HCT116 (cell line): ENCODE data around the gene LGMN. TPM values are rescaled to one million over a fixed set of nuclear protein-coding genes. Genes with fewer than 3 reads are reported as not detected.

Experiments
- ATAC-seq: fragments of 200-7000 bp; cut with Tn5 transposase; 2 replicates; pipeline ENCODE4 v1.9.1; 2020; ENCODE audit warnings: mild to moderate bottlenecking, moderate library complexity
- BruUV-seq: library from RNA; stranded (reverse); fragments of 400-500 nt; replicated peaks from 2 replicates; lab custom pipeline; 2021; lab: Mats Ljungman, UMichigan
- CTCF ChIA-PET: fragments of 300-600 bp; sonication (Branson Sonifier 250); formaldehyde crosslinking; loops from one replicate; lab custom pipeline; 2021; ENCODE audit warnings: antibody characterized with exemption; lab: Charles Lee
- POLR2A ChIA-PET: fragments of 300-600, 350-600 bp; sonication (Branson Sonifier 250); formaldehyde crosslinking; loops from one replicate; lab custom pipeline; 2021; ENCODE audit warnings: antibody characterized with exemption; lab: Charles Lee
- RAD21 ChIA-PET, 2 experiments: fragments of 300-600 bp; sonication (Branson Sonifier 250); formaldehyde crosslinking; loops; one replicate each; lab custom pipeline; 2023; ENCODE audit warnings: low total read pairs in 2 of 2; ENCODE audit not compliant: uncharacterized antibody in 2 of 2, unreplicated experiment in 2 of 2, low non-redundant PET in 1 of 2; lab: Charles Lee
- DNase-seq: peaks from one replicate; pipeline ENCODE4 v3.0.0-alpha.2; 2010; ENCODE audit warnings: low read depth, low spot score
- H2AFZ ChIP-seq: fragments of 200-600 bp; shearing (Covaris generic), sonication (generic); 2 replicates; pipeline ENCODE4 v1.6.1; 2017; ENCODE audit warnings: low read depth, mixed run types, mixed read lengths, antibody characterized with exemption, low read length; ENCODE audit not compliant: poor library complexity, severe bottlenecking
- H3K27ac ChIP-seq: 2 replicates; pipeline ENCODE4 v1.5.1; 2012; ENCODE audit warnings: low read depth, low read length
- H3K27me3 ChIP-seq: fragments of 200-600 bp; sonication (generic); 2 replicates; pipeline ENCODE4 v1.6.1; 2016; ENCODE audit warnings: mixed run types, low read length, mixed read lengths; ENCODE audit not compliant: insufficient read depth
- H3K36me3 ChIP-seq, 2 experiments: fragments of 200-500 bp in 1 of 2; fragments of 200-600 bp in 1 of 2; sonication (Bioruptor generic) in 1 of 2; sonication (generic) in 1 of 2; 2 replicates each; pipeline versions ENCODE4 v1.5.1 to v1.6.1; 2014 to 2016; ENCODE audit warnings: low read length in 2 of 2, inconsistent platforms in 1 of 2, mixed read lengths in 1 of 2, mixed run types in 1 of 2; ENCODE audit not compliant: insufficient read depth in 2 of 2, control insufficient read depth in 1 of 2
- H3K4me1 ChIP-seq, 2 experiments: fragments of 200-600 bp in 1 of 2; sonication (generic) in 1 of 2; 2 replicates each; pipeline versions ENCODE4 v1.5.1 to v1.6.1; 2012 to 2017; ENCODE audit warnings: low read length in 2 of 2, inconsistent platforms in 1 of 2, mild to moderate bottlenecking in 1 of 2, mixed read lengths in 1 of 2, mixed run types in 1 of 2, moderate library complexity in 1 of 2; ENCODE audit not compliant: insufficient read depth in 2 of 2, control insufficient read depth in 1 of 2
- H3K4me2 ChIP-seq: fragments of 200-600 bp; sonication (generic); 2 replicates; pipeline ENCODE4 v1.6.1; 2017; ENCODE audit warnings: mixed run types, low read length, mixed read lengths
- H3K4me3 ChIP-seq, 2 experiments: fragments of 200-600 bp in 1 of 2; sonication (generic) in 1 of 2; replicated peaks in 1 of 2; 2 replicates each; pipeline ENCODE4 v1.5.1; 2011 to 2016; ENCODE audit warnings: low read length in 2 of 2, control low read depth in 1 of 2, low read depth in 1 of 2, mild to moderate bottlenecking in 1 of 2, mixed read lengths in 1 of 2, mixed run types in 1 of 2
- H3K79me2 ChIP-seq: fragments of 200-600 bp; sonication (generic); 2 replicates; pipeline ENCODE4 v1.6.1; 2017; ENCODE audit warnings: mild to moderate bottlenecking, mixed run types, low read length, moderate library complexity, mixed read lengths; ENCODE audit not compliant: insufficient read depth
- H3K9ac ChIP-seq: fragments of 200-600 bp; sonication (generic); 2 replicates; pipeline ENCODE4 v1.6.1; 2016; ENCODE audit warnings: low read length, mixed read lengths
- H3K9me2 ChIP-seq: fragments of 200-600 bp; sonication (generic), shearing (Covaris generic); 2 replicates; pipeline ENCODE4 v1.6.1; 2017; ENCODE audit warnings: mixed run types, mild to moderate bottlenecking, moderate library complexity; ENCODE audit not compliant: insufficient read depth
- H3K9me3 ChIP-seq, 2 experiments: fragments of 200-500 bp in 1 of 2; fragments of 200-600 bp in 1 of 2; sonication (Bioruptor generic) in 1 of 2; sonication (generic) in 1 of 2; 2 replicates each; pipeline ENCODE4 v1.6.1; 2014 to 2017; ENCODE audit warnings: low read length in 2 of 2, mixed read lengths in 2 of 2, inconsistent platforms in 1 of 2, low read depth in 1 of 2, mild to moderate bottlenecking in 1 of 2, mixed run types in 1 of 2, moderate library complexity in 1 of 2; ENCODE audit not compliant: control insufficient read depth in 1 of 2, insufficient read depth in 1 of 2
- H4K20me1 ChIP-seq: fragments of 200-600 bp; sonication (generic), shearing (Covaris generic); 2 replicates; pipeline ENCODE4 v1.6.1; 2017; ENCODE audit warnings: mixed run types, mild to moderate bottlenecking, moderate library complexity; ENCODE audit not compliant: insufficient read depth
- ATF3 ChIP-seq: IDR thresholded peaks from 2 replicates; pipeline ENCODE4 v1.6.1; 2012
- CBX3 ChIP-seq: IDR thresholded peaks from 2 replicates; pipeline ENCODE4 v1.6.1; 2012; ENCODE audit warnings: low read depth
- CEBPB ChIP-seq: IDR thresholded peaks from 2 replicates; pipeline ENCODE4 v1.6.1; 2012; ENCODE audit warnings: low read depth
- ELF1 ChIP-seq: IDR thresholded peaks from 2 replicates; pipeline ENCODE4 v1.6.1; 2012; ENCODE audit warnings: low read depth, borderline replicate concordance
- EZH2 ChIP-seq: fragments of 200-600 bp; sonication (generic); IDR thresholded peaks from 2 replicates; pipeline ENCODE4 v1.6.1; 2017; ENCODE audit warnings: antibody characterized with exemption, mixed run types
- RAD21 ChIP-seq: IDR thresholded peaks from 2 replicates; pipeline ENCODE4 v1.6.1; 2012; ENCODE audit warnings: low read depth, mild to moderate bottlenecking
- REST ChIP-seq: IDR thresholded peaks from 2 replicates; pipeline ENCODE4 v1.6.1; 2012; ENCODE audit warnings: low read depth
- SP1 ChIP-seq: IDR thresholded peaks from 2 replicates; pipeline ENCODE4 v1.6.1; 2012; ENCODE audit warnings: low read depth
- ZBTB33 ChIP-seq: IDR thresholded peaks from 2 replicates; pipeline ENCODE4 v1.6.1; 2011; ENCODE audit warnings: mild to moderate bottlenecking, low read length, moderate library complexity; ENCODE audit not compliant: insufficient replicate concordance; ENCODE audit errors: extremely low read depth
- ZNF274 ChIP-seq: fragments of 200-500 bp; sonication (Bioruptor generic); IDR thresholded peaks from 2 replicates; pipeline ENCODE4 v1.6.1; 2014; ENCODE audit warnings: mild to moderate bottlenecking, low read depth, low read length, inconsistent platforms
- intact Hi-C: fragments of 100-400 bp; cut with micrococcal nuclease; formaldehyde crosslinking; loops from 2 replicates; pipeline ENCODE4 v1.10.0; 2022
- total RNA-seq: library from RNA; stranded (reverse); gene quantifications from one replicate; pipeline ENCODE4 v1.2.1, GENCODE V29; 2021; ENCODE audit not compliant: unreplicated experiment

The LGMN gene
- total RNA-seq, 1 experiment from 2014 or later, result 44.9 TPM

- Histone ChIP-seq H3K27ac (no peak overlapping the region), H3K9ac (no peak overlapping the region), H4K20me1 (no peaks in the 10 kb centered on the region), H3K9me2 (no peaks in the 10 kb centered on the region), H3K4me1 (no peaks in the 10 kb centered on the region), H3K27me3 (no peaks in the 10 kb centered on the region), H2AFZ (no peak overlapping the region), H3K4me2 (no peak overlapping the region), H3K36me3 (no peaks in the 10 kb centered on the region), H3K4me3 (no peak overlapping the region), H3K79me2 (no peaks in the 10 kb centered on the region), H3K9me3 (no peaks in the 10 kb centered on the region)
- DNase-seq, result no peak
- no peak for TF ChIP-seq CEBPB
- TF ChIP-seq REST, result no peak
- TF ChIP-seq ZNF274, result no peak
- no peak for TF ChIP-seq RAD21
- TF ChIP-seq EZH2, result no peak
- TF ChIP-seq CBX3, result no peak
- no peak for TF ChIP-seq ATF3
- no peak for TF ChIP-seq ZBTB33
- no peak for TF ChIP-seq SP1
- no peak for TF ChIP-seq ELF1
- intact Hi-C loops, result no loop called here
- ATAC-seq, result no peak
- ChIA-PET RAD21 (no interaction called here), POLR2A (no interaction called here), CTCF (no interaction called here)
- BruUV-seq, result no TSS peak
These were observed 90.8 kb downstream of the LGMN start for GRCh38 chr14:92657457-92658142.
